Lower leg skin (tissue), 4 donors: ENCODE results near the gene WHAMM. TPM values are rescaled to one million over a fixed set of nuclear protein-coding genes. Genes with fewer than 3 reads are reported as not detected.

Experiments used
- DNase-seq, 2 donors: peaks; one replicate each; pipeline ENCODE4 v3.0.0-alpha.2; 2019; ENCODE audit warnings: low spot score in 2 of 2
- H3K4me3 ChIP-seq: fragments of 200-600 bp; sonication (generic); 2 replicates; pipeline ENCODE4 v1.5.1; 2017; ENCODE audit warnings: mild to moderate bottlenecking, low read depth; ENCODE audit not compliant: poor library complexity, severe bottlenecking
- POLR2A ChIP-seq, 2 donors: fragments of 450-650 bp; IDR thresholded peaks; one replicate each; pipeline ENCODE4 v1.6.1; 2016 to 2017; ENCODE audit warnings: antibody characterized with exemption in 2 of 2, mild to moderate bottlenecking in 1 of 2, moderate library complexity in 1 of 2
- WGBS, 2 donors: methylation state at CpG; one replicate each; pipeline ENCODE4 v1.1.5; 2018; 5-methylcytosine and 5-hydroxymethylcytosine counted together
- intact Hi-C: fragments of 100-400 bp; cut with DNase I; formaldehyde crosslinking; loops from one replicate; pipeline ENCODE4 v1.15.0; 2023; ENCODE audit warnings: low total_unique reads
- total RNA-seq, 4 donors: library from RNA; depleted of rRNA; stranded (reverse); fragments of >200 nt; gene quantifications; one replicate each; pipeline ENCODE4 v1.1.0, GENCODE V29; 2016
- TF ChIP-seq, protein P1 (sequence below), 3 donors: fragments of 450-650 bp; IDR thresholded peaks; one replicate each; pipeline ENCODE4 v1.5.1; 2016; ENCODE audit warnings: antibody characterized with exemption in 3 of 3, mild to moderate bottlenecking in 3 of 3, moderate library complexity in 2 of 3

The WHAMM gene
- total RNA-seq, 4 donors from 2014 or later = 11.0 to 20.0 (median 11.4) TPM

DNA sequence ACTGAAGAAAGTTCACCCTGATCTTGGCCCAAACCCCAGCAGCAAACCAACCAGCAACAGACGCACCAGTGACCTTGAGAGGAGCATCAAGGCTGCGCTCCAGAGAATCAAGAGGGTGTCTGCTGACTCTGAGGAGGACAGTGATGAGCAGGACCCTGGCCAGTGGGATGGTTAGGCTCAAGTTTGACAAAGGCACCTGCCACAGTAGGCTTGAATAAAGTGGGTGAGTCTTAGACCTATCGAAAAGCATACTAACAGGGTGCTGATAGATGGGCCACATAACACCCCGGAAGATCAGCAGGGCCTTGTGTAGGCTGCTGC lies 23.9 kb downstream of the WHAMM start:
- WGBS, 2 donors = 98 to 100% methylated on average over 4 of the region's 4 CpGs
- intact Hi-C loops = no loop called here
- no peak overlapping the region for H3K4me3 ChIP-seq
- TF ChIP-seq, protein P1, sequence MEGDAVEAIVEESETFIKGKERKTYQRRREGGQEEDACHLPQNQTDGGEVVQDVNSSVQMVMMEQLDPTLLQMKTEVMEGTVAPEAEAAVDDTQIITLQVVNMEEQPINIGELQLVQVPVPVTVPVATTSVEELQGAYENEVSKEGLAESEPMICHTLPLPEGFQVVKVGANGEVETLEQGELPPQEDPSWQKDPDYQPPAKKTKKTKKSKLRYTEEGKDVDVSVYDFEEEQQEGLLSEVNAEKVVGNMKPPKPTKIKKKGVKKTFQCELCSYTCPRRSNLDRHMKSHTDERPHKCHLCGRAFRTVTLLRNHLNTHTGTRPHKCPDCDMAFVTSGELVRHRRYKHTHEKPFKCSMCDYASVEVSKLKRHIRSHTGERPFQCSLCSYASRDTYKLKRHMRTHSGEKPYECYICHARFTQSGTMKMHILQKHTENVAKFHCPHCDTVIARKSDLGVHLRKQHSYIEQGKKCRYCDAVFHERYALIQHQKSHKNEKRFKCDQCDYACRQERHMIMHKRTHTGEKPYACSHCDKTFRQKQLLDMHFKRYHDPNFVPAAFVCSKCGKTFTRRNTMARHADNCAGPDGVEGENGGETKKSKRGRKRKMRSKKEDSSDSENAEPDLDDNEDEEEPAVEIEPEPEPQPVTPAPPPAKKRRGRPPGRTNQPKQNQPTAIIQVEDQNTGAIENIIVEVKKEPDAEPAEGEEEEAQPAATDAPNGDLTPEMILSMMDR (IDR thresholded peaks at IDR 0.05) = no peak
- TF ChIP-seq POLR2A (IDR thresholded peaks at IDR 0.05) = no peak
- DNase-seq = no peak

DNA sequence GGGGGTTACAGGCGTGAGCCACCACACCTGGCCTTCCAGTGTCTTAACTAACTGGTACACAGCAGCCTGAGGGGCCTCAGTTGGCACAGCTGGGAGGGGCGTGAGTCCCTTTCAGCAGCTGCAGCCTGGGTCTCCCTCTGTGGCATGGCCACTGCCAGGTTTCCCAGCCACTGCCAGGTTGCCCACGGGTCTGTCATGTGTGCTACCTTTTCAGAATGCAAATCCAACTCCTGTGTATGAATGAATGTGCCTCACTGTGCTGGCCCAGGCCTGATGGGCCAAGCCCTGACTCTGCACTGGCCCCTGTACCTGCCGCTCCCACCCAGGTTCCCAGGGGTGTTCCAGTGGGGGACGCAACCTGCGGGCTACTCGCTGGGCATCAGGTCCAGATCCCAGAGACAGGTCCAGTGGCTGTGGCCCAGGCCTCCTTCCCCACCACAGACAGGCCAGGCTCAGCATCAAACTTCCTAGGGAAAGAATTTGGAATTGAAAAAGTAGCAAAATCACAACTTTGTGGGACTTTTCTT lies 26.0 kb downstream of the WHAMM start:
- WGBS, 2 donors = 99 to 100% methylated on average over 7 of the region's 7 CpGs
- intact Hi-C loops = no loop called here
- TF ChIP-seq POLR2A (IDR thresholded peaks at IDR 0.05) = no peak
- TF ChIP-seq, protein P1 (IDR thresholded peaks at IDR 0.05) = no peak
- DNase-seq = no peak
- H3K4me3 ChIP-seq = no peak overlapping the region

DNA sequence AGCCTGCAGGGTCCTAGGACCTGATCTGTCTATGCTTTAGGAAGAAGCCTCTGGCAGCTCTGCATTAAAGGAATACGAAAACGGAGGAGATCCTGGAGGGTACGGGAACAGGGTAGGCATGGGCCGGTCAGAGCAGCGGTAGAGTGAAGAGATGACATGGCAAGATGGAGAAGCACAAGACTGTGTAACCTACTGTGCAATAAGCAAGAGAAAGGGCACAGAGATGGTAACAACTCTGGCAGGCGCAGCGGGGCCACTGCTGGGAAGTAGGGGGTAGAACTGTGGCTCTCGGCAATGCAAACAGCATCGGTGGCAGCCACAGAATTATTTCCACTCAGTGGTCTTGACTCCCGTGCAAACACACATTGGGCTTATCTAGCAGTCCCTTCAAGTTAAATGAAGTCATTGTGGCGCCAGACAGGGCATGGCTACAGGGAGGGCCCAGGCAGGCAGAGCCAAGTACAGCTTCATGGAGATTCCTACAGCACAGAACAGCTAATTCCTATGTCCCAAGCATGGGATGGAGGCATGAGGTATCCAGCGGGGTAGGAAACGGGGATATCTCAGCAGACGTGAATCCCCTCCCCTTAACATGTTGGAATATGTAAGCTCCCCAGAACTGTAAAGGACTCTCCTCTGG lies 28.8 kb downstream of the WHAMM start:
- intact Hi-C loops = no loop called here
- H3K4me3 ChIP-seq = no peak overlapping the region
- 91 to 93% methylated on average over 14 of the region's 14 CpGs for WGBS, 2 donors
- no peak for DNase-seq
- TF ChIP-seq, protein P1 (IDR thresholded peaks at IDR 0.05) = no peak
- TF ChIP-seq POLR2A (IDR thresholded peaks at IDR 0.05) = no peak

DNA sequence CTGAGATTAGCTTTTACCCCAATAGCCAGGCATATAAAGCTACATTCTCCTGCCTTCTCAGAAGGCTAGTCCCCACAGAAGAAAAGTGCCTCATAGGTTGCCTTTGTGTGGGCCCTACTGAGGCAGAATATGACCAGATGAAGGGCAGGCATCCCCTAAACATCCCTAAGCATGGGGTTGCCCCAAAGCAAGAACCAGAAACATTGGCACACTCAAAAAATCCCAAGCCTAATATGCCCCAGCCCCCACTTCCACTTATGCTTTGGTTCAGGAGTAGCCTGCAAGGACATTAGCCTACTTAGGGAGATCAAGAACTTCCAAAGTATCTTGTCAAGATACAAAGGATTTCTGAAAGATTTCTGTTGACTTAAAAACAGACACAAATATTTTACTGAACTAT lies 29.7 kb downstream of the WHAMM start:
- intact Hi-C loops = no loop called here
- TF ChIP-seq, protein P1 (IDR thresholded peaks at IDR 0.05) = no peak
- no peak for TF ChIP-seq POLR2A (IDR thresholded peaks at IDR 0.05)
- H3K4me3 ChIP-seq = no peak overlapping the region
- DNase-seq = no peak

DNA sequence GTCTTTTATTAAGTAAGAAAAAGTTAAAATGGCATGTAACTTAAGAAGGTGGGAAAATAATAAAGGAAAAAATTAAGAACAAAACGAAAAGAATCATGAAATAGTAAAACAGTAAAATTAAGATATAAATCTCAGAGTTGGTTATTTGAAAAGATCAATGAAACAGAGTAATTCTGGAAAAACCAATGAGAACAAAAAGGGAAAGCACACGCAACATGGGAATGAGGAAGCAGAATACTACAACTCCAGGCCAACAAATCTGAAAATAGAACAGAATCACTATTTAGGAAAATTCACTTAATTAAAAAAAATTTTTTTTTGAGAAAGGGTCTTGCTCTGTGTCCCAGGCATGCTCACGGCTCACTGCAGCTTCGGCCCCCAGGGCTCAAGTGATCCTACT lies 30.7 kb downstream of the WHAMM start:
- H3K4me3 ChIP-seq = no peak overlapping the region
- WGBS, 2 donors = 94% methylated on average over 4 of the region's 4 CpGs
- DNase-seq = no peak
- TF ChIP-seq POLR2A (IDR thresholded peaks at IDR 0.05) = no peak
- TF ChIP-seq, protein P1 (IDR thresholded peaks at IDR 0.05) = no peak
- intact Hi-C loops = no loop called here

DNA sequence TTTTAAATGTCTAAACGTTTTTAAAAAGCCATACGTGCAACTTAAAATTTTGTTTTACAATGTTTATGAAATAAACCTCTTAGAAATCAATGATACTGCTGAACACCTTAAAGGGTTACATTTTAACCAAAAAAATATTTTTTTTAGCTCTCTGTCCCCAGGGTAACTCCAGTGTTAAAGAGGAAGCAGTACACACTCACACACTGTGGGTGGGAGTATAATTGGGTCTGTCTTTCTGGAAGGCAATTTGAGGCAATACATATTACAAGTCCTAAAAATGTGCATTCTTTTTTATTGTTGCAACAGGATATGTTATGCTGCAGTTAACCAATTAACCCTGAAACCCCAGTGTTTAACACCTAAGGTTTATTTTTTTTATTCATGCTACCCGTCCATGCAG lies 34.1 kb downstream of the WHAMM start:
- intact Hi-C loops = no loop called here
- no peak overlapping the region for H3K4me3 ChIP-seq
- 86 to 89% methylated on average over 3 of the region's 3 CpGs for WGBS, 2 donors
- TF ChIP-seq POLR2A (IDR thresholded peaks at IDR 0.05) = no peak
- TF ChIP-seq, protein P1 (IDR thresholded peaks at IDR 0.05) = no peak
- no peak for DNase-seq
